Fibroblast of the aortic adventitia (primary cell): ENCODE results near the gene NHERF1. TPM values are rescaled to one million over a fixed set of nuclear protein-coding genes. Genes with fewer than 3 reads are reported as not detected.
A peak's percentile ranks its signal among the peaks of the same experiment; 100 is the strongest.

ENCODE experiments used
- DNase-seq: peaks from one replicate; pipeline ENCODE4 v3.0.0-alpha.2; 2010; ENCODE audit warnings: low read depth
- H3K4me3 ChIP-seq: 2 replicates; pipeline ENCODE4 v1.5.1; 2011; ENCODE audit warnings: low read depth, mild to moderate bottlenecking, control low read depth, low read length, moderate library complexity
- CTCF ChIP-seq: IDR thresholded peaks from 2 replicates; pipeline ENCODE4 v1.5.1; 2011; ENCODE audit warnings: mild to moderate bottlenecking, low read length, control low read depth, inconsistent platforms; ENCODE audit not compliant: insufficient read depth
- total RNA-seq: library from RNA; depleted of rRNA; stranded (reverse); fragments of >200 nt; gene quantifications from 2 replicates; pipeline ENCODE4 v1.2.3, GENCODE V29; 2012; ENCODE audit warnings: low replicate concordance

NHERF1 gene
- total RNA-seq, 1 donor = 11.0 TPM

DNA sequence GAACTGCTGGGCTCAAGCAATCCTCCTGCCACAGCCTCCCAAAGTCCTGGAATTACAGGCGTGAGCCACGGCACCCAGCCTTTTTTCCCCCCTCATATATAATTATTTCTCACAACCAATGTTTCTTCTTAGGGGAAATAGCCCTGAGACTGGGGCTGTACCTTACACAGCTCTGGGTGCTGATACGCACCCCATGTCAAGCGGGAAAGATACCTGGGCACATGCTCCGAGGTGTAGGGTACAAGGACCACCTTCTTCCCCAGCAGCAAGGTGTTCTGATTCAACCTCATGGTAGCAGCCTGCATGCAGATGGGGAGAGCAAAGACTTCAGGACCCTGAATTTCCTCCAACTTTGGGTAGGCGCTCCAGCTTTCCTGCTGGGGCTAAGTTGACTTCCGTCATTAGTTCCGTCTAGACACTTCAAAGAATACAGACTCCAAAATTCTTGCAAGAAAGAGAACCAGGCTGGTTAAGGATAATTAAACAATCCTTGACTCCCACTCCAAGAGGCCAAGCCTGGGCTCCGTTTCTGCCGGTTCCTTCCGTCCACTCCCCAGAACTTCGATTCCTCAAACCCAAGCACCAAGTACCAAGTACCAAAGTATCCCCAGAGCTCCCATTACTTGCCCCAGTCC, 27.1 kb downstream of the NHERF1 start:
- DNase-seq = no peak
- no peak for TF ChIP-seq CTCF
- H3K4me3 ChIP-seq = peak overlapping the region; percentile 77

DNA sequence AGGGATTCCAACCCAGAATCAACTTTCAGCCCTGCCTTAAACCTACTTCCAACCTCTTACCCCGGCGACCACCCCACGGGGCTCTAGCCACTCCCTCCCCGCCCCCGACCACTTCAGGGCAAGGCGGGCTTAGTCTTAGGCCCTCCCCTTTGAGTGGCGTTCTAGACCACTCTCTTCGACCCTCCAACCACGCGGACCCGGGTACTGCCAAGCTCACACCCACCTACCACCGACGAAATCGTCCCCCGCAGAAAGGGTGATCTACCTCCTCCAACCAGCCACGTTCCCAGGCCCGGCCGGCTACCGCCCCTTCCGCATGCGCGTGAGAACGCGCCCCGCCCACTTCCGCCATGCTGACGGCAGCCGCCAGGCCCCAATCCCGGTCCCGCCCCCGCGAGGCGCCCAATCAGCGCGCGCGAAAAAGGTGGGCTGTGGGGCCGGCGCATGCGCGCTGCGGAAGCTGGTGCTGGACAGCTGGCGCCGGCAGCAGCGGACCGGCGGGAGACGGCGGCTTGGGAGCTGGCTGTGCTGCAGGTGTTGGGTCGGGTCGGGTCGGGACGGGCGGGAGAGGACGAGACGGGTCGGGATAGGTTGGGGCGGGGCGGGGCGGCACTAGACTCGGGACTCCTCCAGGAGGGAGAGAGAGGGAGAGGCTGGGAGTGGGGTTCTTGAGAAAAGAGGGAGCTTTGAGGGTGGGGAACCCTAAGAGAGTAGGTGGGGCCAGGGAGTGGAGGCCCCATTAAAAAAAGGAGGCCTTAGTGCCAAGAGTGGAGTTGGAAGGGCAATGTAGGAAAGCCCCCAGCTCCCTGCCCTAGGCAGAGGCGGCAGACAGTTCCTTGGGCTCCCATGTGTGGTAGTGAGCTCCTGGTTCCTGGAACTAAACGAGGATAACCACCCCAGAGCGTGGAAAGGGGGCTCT, 27.9 kb downstream of the NHERF1 start, which contains the start of gene NAT9:
Gene NAT9 (minus strand): TSS at position 302 of the 919 bp plus-strand sequence. CDS start 647 bp downstream, outside the sequence.
- DNase-seq = peak; percentile 91

GRCh38 chr17:74776990-74777389, 28.6 kb downstream of the NHERF1 start:
- DNase-seq = no peak
- no peak for TF ChIP-seq CTCF
- H3K4me3 ChIP-seq = peak overlapping the region; percentile 87

More for the DNA sequence above, 27.9 kb downstream of the NHERF1 start, which contains the start of gene NAT9:
- no peak for TF ChIP-seq CTCF
- peak within 1 kb of the TSS; percentile 87 for H3K4me3 ChIP-seq

- no peak for TF ChIP-seq CTCF
- no peak for DNase-seq
- H3K4me3 ChIP-seq = no peak overlapping the region
Measured at GRCh38 chr17:74777901-74778515, 29.6 kb downstream of the NHERF1 start.

GRCh38 chr17:74778960-74779359, 30.5 kb downstream of the NHERF1 start:
- no peak for TF ChIP-seq CTCF
- peak; percentile 65 for DNase-seq

DNA sequence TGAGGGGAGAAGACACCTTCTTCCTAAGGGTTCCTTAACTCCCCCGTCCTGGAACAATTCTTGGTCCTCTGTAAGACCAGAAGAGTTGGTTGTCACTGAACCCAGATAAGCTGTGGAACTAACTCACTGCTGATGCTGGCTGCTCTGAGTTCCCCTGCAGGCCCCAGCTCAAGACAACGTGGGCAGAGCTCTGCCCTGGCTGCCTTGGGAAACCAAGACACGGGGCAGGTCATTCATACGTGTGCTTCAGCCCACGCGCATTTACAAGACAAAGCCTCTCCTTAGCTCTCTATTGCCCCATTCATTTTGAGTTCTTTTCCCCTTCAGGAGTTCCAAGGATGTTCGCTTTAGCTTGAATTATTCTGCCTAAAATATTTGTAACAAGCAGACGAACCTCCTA, 31.1 kb downstream of the NHERF1 start:
- DNase-seq = no peak
- no peak for TF ChIP-seq CTCF
- no peak overlapping the region for H3K4me3 ChIP-seq

More at GRCh38 chr17:74778960-74779359, 30.5 kb downstream of the NHERF1 start:
- no peak overlapping the region for H3K4me3 ChIP-seq
